Neural cell (in vitro differentiated cells): ENCODE results near the gene SLC8A1. TPM values are rescaled to one million over a fixed set of nuclear protein-coding genes. Genes with fewer than 3 reads are reported as not detected.

Experiments used
- H2AFZ ChIP-seq: fragments of 200-600, 300-800 bp; sonication (generic), shearing (Covaris generic); 2 replicates; pipeline ENCODE4 v1.6.0; 2014; ENCODE audit warnings: low read depth, mild to moderate bottlenecking, antibody characterized with exemption, low read length, moderate library complexity
- H3F3A ChIP-seq: fragments of 200-600 bp; shearing (Covaris generic); 2 replicates; pipeline ENCODE4 v1.6.1; 2016; ENCODE audit warnings: mild to moderate bottlenecking, moderate library complexity, mixed read lengths, antibody characterized with exemption, low read length; ENCODE audit not compliant: insufficient read depth, poor library complexity, severe bottlenecking
- H3K27ac ChIP-seq: fragments of 200-600, 300-800 bp; sonication (generic), shearing (Covaris generic); 2 replicates; pipeline ENCODE4 v1.5.1; 2014; ENCODE audit warnings: mild to moderate bottlenecking, low read length, moderate library complexity
- H3K27me3 ChIP-seq: fragments of 300-800, 200-600 bp; sonication (generic), shearing (Covaris generic); 2 replicates; pipeline ENCODE4 v1.6.0; 2014; ENCODE audit warnings: mild to moderate bottlenecking, low read depth, low read length, moderate library complexity; ENCODE audit not compliant: insufficient read depth
- H3K36me3 ChIP-seq: fragments of 300-800, 200-600 bp; sonication (generic), shearing (Covaris generic); 2 replicates; pipeline ENCODE4 v1.5.1; 2014; ENCODE audit warnings: mild to moderate bottlenecking, antibody characterized with exemption, low read length, moderate library complexity; ENCODE audit not compliant: insufficient read depth
- H3K4me2 ChIP-seq: fragments of 300-800, 200-600 bp; sonication (generic), shearing (Covaris generic); 2 replicates; pipeline ENCODE4 v1.6.0; 2014; ENCODE audit warnings: mild to moderate bottlenecking, low read length
- H3K4me3 ChIP-seq: fragments of 300-800, 200-600 bp; sonication (generic), shearing (Covaris generic); 2 replicates; pipeline ENCODE4 v1.5.1; 2014; ENCODE audit warnings: mild to moderate bottlenecking, low read length, moderate library complexity
- H3K79me2 ChIP-seq: fragments of 200-600 bp; shearing (Covaris generic); replicated peaks from 2 replicates; pipeline ENCODE4 v1.6.0; 2014; ENCODE audit warnings: mild to moderate bottlenecking, low read length, moderate library complexity; ENCODE audit not compliant: insufficient read depth
- H3K9ac ChIP-seq: fragments of 300-800, 200-600 bp; sonication (generic), shearing (Covaris generic); 2 replicates; pipeline ENCODE4 v1.6.1; 2016; ENCODE audit warnings: mild to moderate bottlenecking, low read length, mixed read lengths
- H3K9me2 ChIP-seq: fragments of 200-600 bp; shearing (Covaris generic); 2 replicates; pipeline ENCODE4 v1.6.1; 2016; ENCODE audit warnings: mild to moderate bottlenecking, low read length, mixed read lengths; ENCODE audit not compliant: insufficient read depth
- H3K9me3 ChIP-seq: fragments of 200-600, 300-800 bp; sonication (generic), shearing (Covaris generic); 2 replicates; pipeline ENCODE4 v1.6.1; 2016; ENCODE audit warnings: mild to moderate bottlenecking, mixed run types, low read length, moderate library complexity, mixed read lengths
- H4K20me1 ChIP-seq: fragments of 200-600 bp; shearing (Covaris generic); 2 replicates; pipeline ENCODE4 v1.6.1; 2016; ENCODE audit warnings: mild to moderate bottlenecking, mixed run types; ENCODE audit not compliant: insufficient read depth
- EP300 ChIP-seq: fragments of 450-650 bp; conservative IDR thresholded peaks from 2 replicates; pipeline ENCODE4 v1.6.1; 2014; ENCODE audit warnings: antibody characterized with exemption, mild to moderate bottlenecking, moderate library complexity; ENCODE audit not compliant: poor library complexity, severe bottlenecking
- EZH2 ChIP-seq: fragments of 200-600, 300-800 bp; shearing (Covaris generic), sonication (generic); IDR thresholded peaks from 2 replicates; pipeline ENCODE4 v1.6.1; 2014; ENCODE audit warnings: antibody characterized with exemption, low read length, borderline replicate concordance, mild to moderate bottlenecking; ENCODE audit not compliant: insufficient read depth, poor library complexity, severe bottlenecking
- MXI1 ChIP-seq: fragments of 450-650 bp; conservative IDR thresholded peaks from 2 replicates; pipeline ENCODE4 v1.6.1; 2014; ENCODE audit warnings: antibody characterized with exemption, mild to moderate bottlenecking; ENCODE audit not compliant: poor library complexity, severe bottlenecking
- POLR2AphosphoS5 ChIP-seq: IDR thresholded peaks from 2 replicates; pipeline ENCODE4 v1.6.1; 2012
- RAD21 ChIP-seq: fragments of 450-650 bp; conservative IDR thresholded peaks from 2 replicates; pipeline ENCODE4 v1.6.1; 2014; ENCODE audit warnings: antibody characterized with exemption, mild to moderate bottlenecking, moderate library complexity
- SMC3 ChIP-seq: fragments of 450-650 bp; conservative IDR thresholded peaks from 2 replicates; pipeline ENCODE4 v1.6.1; 2014; ENCODE audit warnings: antibody characterized with exemption, mild to moderate bottlenecking, moderate library complexity; ENCODE audit not compliant: poor library complexity
- TAF1 ChIP-seq: IDR thresholded peaks from 2 replicates; pipeline ENCODE4 v1.6.1; 2012; ENCODE audit warnings: low read depth
- polyA plus RNA-seq: library from polyadenylated mRNA; depleted of rRNA; stranded (reverse); fragments of >200 nt; gene quantifications from 2 replicates; pipeline ENCODE4 v1.2.3, GENCODE V29; 2014
- TF ChIP-seq, protein P1 (sequence below): IDR thresholded peaks from 2 replicates; pipeline ENCODE4 v1.6.1; 2012; ENCODE audit warnings: borderline replicate concordance
- TF ChIP-seq, protein P2 (sequence below): fragments of 450-650 bp; IDR thresholded peaks from 2 replicates; pipeline ENCODE4 v1.5.1; 2014; ENCODE audit warnings: antibody characterized with exemption, mild to moderate bottlenecking, moderate library complexity; ENCODE audit not compliant: poor library complexity, severe bottlenecking

The SLC8A1 gene
- polyA plus RNA-seq, 1 donor from 2014 or later = 18.7 TPM

DNA sequence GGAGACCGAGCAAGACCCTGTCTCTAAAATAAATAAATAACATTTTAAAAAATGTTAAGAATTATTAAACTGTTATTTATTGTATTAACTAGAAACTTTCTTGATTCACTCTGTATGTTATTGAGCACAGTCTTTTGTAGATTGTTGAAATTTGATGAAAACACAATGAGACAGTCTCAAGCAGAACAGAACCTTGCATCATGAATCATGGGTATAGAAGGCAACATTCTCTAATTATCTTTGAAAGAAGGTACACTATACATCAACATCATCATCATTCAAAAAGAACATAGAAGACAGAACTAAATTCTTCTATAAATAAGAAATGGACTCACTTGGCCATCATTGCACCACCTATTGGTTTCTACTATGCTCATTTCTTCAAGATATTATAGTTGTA is 67.7 kb downstream of the SLC8A1 start:
- H3K9ac ChIP-seq = no peak overlapping the region
- no peak overlapping the region for H3K4me2 ChIP-seq
- H3K9me3 ChIP-seq = no peaks in the 10 kb centered on the region
- H3K27me3 ChIP-seq = no peaks in the 10 kb centered on the region
- no peaks in the 10 kb centered on the region for H4K20me1 ChIP-seq
- H3K9me2 ChIP-seq = no peaks in the 10 kb centered on the region
- no peak overlapping the region for H3K27ac ChIP-seq
- TF ChIP-seq, protein P1, sequence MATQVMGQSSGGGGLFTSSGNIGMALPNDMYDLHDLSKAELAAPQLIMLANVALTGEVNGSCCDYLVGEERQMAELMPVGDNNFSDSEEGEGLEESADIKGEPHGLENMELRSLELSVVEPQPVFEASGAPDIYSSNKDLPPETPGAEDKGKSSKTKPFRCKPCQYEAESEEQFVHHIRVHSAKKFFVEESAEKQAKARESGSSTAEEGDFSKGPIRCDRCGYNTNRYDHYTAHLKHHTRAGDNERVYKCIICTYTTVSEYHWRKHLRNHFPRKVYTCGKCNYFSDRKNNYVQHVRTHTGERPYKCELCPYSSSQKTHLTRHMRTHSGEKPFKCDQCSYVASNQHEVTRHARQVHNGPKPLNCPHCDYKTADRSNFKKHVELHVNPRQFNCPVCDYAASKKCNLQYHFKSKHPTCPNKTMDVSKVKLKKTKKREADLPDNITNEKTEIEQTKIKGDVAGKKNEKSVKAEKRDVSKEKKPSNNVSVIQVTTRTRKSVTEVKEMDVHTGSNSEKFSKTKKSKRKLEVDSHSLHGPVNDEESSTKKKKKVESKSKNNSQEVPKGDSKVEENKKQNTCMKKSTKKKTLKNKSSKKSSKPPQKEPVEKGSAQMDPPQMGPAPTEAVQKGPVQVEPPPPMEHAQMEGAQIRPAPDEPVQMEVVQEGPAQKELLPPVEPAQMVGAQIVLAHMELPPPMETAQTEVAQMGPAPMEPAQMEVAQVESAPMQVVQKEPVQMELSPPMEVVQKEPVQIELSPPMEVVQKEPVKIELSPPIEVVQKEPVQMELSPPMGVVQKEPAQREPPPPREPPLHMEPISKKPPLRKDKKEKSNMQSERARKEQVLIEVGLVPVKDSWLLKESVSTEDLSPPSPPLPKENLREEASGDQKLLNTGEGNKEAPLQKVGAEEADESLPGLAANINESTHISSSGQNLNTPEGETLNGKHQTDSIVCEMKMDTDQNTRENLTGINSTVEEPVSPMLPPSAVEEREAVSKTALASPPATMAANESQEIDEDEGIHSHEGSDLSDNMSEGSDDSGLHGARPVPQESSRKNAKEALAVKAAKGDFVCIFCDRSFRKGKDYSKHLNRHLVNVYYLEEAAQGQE = no peak
- TF ChIP-seq RAD21 (no peak), TAF1 (no peak)
- no peak overlapping the region for H3K4me3 ChIP-seq
- H3K79me2 ChIP-seq = peaks cover 4% of the 10 kb centered on the region
- H2AFZ ChIP-seq = no peak overlapping the region
- no peaks in the 10 kb centered on the region for H3F3A ChIP-seq
- no peaks in the 10 kb centered on the region for H3K36me3 ChIP-seq

DNA sequence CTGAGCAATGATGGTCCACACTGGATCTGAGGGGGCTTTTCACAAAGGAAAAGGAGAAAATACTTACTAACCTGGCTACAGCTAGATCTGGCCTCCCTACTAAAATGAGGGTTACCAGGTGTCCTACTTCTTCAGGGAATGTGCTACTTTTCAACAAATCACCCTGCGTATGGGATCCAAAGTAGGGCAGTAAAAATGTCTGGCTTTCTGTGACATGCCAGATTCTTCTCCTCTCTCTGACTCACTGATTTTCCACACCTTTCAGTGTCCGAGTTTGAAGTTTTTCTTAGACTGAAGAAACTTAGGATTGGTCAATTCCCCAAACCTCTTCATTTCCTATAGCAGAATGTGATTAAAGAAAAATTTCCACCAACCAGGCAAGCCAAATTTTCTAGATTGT is 71.2 kb downstream of the SLC8A1 start:
- Histone ChIP-seq H3K9me2 (no peaks in the 10 kb centered on the region), H3K9ac (no peak overlapping the region), H2AFZ (no peak overlapping the region), H4K20me1 (no peaks in the 10 kb centered on the region), H3K27me3 (no peaks in the 10 kb centered on the region), H3K79me2 (no peaks in the 10 kb centered on the region), H3K4me2 (no peak overlapping the region), H3K4me3 (no peak overlapping the region), H3K27ac (no peak overlapping the region), H3K36me3 (no peaks in the 10 kb centered on the region), H3K9me3 (no peaks in the 10 kb centered on the region), H3F3A (no peaks in the 10 kb centered on the region)
- TF ChIP-seq TAF1 (no peak), RAD21 (no peak), SMC3 (no peak), MXI1 (no peak), EZH2 (no peak), POLR2AphosphoS5 (no peak), EP300 (no peak)
- TF ChIP-seq, protein P2, sequence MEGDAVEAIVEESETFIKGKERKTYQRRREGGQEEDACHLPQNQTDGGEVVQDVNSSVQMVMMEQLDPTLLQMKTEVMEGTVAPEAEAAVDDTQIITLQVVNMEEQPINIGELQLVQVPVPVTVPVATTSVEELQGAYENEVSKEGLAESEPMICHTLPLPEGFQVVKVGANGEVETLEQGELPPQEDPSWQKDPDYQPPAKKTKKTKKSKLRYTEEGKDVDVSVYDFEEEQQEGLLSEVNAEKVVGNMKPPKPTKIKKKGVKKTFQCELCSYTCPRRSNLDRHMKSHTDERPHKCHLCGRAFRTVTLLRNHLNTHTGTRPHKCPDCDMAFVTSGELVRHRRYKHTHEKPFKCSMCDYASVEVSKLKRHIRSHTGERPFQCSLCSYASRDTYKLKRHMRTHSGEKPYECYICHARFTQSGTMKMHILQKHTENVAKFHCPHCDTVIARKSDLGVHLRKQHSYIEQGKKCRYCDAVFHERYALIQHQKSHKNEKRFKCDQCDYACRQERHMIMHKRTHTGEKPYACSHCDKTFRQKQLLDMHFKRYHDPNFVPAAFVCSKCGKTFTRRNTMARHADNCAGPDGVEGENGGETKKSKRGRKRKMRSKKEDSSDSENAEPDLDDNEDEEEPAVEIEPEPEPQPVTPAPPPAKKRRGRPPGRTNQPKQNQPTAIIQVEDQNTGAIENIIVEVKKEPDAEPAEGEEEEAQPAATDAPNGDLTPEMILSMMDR = no peak
- TF ChIP-seq, protein P1 = no peak
